Stomach (tissue), 9 donors: ENCODE measurements around the gene NLK. TPM values are rescaled to one million over a fixed set of nuclear protein-coding genes. Genes with fewer than 3 reads are reported as not detected.
"Not testable (repeated sequence)": the region's sequence is repeated elsewhere in the genome, so short reads cannot be mapped to it uniquely, and the experiment has no call there.

Experiments
- DNase-seq, 2 donors: peaks; one replicate each; pipeline versions ENCODE4 v3.0.0 to v3.0.0-alpha.2; 2013 to 2019
- H3K27ac ChIP-seq, 5 donors: fragments of 200-600 bp in 4 of 5; sonication (generic) in 4 of 5; one replicate each; pipeline ENCODE4 v1.5.1; 2013 to 2019; ENCODE audit warnings: mild to moderate bottlenecking in 1 of 5, moderate library complexity in 1 of 5
- H3K27me3 ChIP-seq, 3 donors: fragments of 200-600 bp; sonication (generic); one replicate each; pipeline ENCODE4 v1.5.1; 2017 to 2019; ENCODE audit warnings: mixed run types in 1 of 3
- H3K36me3 ChIP-seq, 4 donors: fragments of 200-600 bp; sonication (generic); 1 replicate in 3 of 4; 2 replicates in 1 of 4; pipeline ENCODE4 v1.5.1; 2016 to 2019
- H3K4me1 ChIP-seq, 4 donors: fragments of 200-600 bp; sonication (generic); one replicate each; pipeline ENCODE4 v1.5.1; 2016 to 2019
- H3K4me3 ChIP-seq, 4 donors: fragments of 200-600 bp; sonication (generic) in 3 of 4; one replicate each; pipeline ENCODE4 v1.5.1; 2016 to 2019; ENCODE audit warnings: mild to moderate bottlenecking in 1 of 4
- H3K9me3 ChIP-seq, 4 donors: fragments of 200-600 bp; sonication (generic); one replicate each; pipeline ENCODE4 v1.5.1; 2016 to 2019
- EP300 ChIP-seq: sonication (generic); formaldehyde crosslinking; IDR thresholded peaks from one replicate; pipeline ENCODE4 v1.6.1; 2017; ENCODE audit warnings: antibody characterized with exemption
- POLR2A ChIP-seq, 4 donors: fragments of 450-650 bp; IDR thresholded peaks; one replicate each; pipeline ENCODE4 v1.6.1; 2016; ENCODE audit warnings: antibody characterized with exemption in 4 of 4, control low read depth in 2 of 4, mild to moderate bottlenecking in 1 of 4, moderate library complexity in 1 of 4
- POLR2AphosphoS5 ChIP-seq, 3 donors: sonication (generic); formaldehyde crosslinking; IDR thresholded peaks; one replicate each; pipeline ENCODE4 v1.6.1; 2016; ENCODE audit warnings: antibody characterized with exemption in 3 of 3
- WGBS, 5 donors: extraction: QIAGEN DNeasy Blood & Tissue Kit in 3 of 5; methylation state at CpG; one replicate each; pipeline versions ENCODE4 v1.1.5 to v1.1.7; 2013 to 2018; 5-methylcytosine and 5-hydroxymethylcytosine counted together
- intact Hi-C: fragments of 100-400 bp; cut with DNase I; formaldehyde crosslinking; loops from one replicate; pipeline ENCODE4 v1.15.1; 2023; ENCODE audit warnings: low total_unique reads
- polyA plus RNA-seq, 3 donors: library from polyadenylated mRNA; stranded (reverse); fragments of 200-250 nt; gene quantifications; one replicate each; pipeline ENCODE4 v1.2.3, GENCODE V29; 2013
- small RNA-seq, 4 donors: library from RNA; depleted of rRNA; stranded (forward); fragments of <200 nt; gene quantifications; one replicate each; pipeline ENCODE3, GENCODE V24; 2016
- total RNA-seq, 5 donors: library from RNA; depleted of rRNA; stranded (reverse); fragments of >200 nt; gene quantifications; one replicate each; pipeline versions ENCODE4 v1.1.0 to v1.2.3, GENCODE V29; 2014 to 2016
- TF ChIP-seq, protein P1 (sequence below), 7 experiments: fragments of 450-650 bp in 4 of 7; fragments of 200-600 bp in 3 of 7; sonication (generic) in 3 of 7; IDR thresholded peaks; one replicate each; pipeline ENCODE4 v1.5.1; 2016 to 2019; ENCODE audit warnings: antibody characterized with exemption in 7 of 7, control low read depth in 2 of 7, mild to moderate bottlenecking in 1 of 7
- donor health status: healthy with polysubstance abuse.
- donor health status: Bipolar disorder and iron deficiency.
- donor health status: healthy.

NLK gene
- total and polyA plus RNA-seq, 8 donors, result 4.3 to 169 (median 14.7) TPM

DNA sequence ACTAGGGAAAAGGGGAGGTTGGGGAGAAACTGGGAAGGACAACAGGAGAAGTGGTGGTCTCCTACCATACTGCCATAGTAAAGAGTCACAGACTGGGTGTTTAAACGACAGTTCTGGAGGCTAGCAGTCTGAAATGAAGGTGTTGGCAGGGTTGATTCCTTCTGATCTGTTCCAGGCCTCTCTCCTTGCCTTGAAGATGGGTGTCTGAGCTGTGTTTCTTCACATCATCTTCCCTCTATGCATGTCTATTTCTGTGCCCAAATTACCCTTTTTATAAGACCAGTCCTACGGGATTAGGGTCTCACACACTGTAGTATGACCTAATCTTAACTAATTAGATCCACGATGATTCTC lies 196.8 kb downstream of the NLK start:
- Histone ChIP-seq H3K9me3 (no peaks in the 10 kb centered on the region), H3K4me1 (peaks cover 0 to 20% (median 9%) of the 10 kb centered on the region in 4 donors), H3K27ac (no peak overlapping the region), H3K36me3 (no peaks in the 10 kb centered on the region), H3K27me3 (no peaks in the 10 kb centered on the region), H3K4me3 (no peak overlapping the region)
- DNase-seq, result no peak
- 54 to 67% (median 58%) methylated on average over 3 of the region's 3 CpGs for WGBS, 5 donors
- TF ChIP-seq POLR2AphosphoS5 (IDR thresholded peaks at IDR 0.05), result no peak
- intact Hi-C loops, result no loop called here

DNA sequence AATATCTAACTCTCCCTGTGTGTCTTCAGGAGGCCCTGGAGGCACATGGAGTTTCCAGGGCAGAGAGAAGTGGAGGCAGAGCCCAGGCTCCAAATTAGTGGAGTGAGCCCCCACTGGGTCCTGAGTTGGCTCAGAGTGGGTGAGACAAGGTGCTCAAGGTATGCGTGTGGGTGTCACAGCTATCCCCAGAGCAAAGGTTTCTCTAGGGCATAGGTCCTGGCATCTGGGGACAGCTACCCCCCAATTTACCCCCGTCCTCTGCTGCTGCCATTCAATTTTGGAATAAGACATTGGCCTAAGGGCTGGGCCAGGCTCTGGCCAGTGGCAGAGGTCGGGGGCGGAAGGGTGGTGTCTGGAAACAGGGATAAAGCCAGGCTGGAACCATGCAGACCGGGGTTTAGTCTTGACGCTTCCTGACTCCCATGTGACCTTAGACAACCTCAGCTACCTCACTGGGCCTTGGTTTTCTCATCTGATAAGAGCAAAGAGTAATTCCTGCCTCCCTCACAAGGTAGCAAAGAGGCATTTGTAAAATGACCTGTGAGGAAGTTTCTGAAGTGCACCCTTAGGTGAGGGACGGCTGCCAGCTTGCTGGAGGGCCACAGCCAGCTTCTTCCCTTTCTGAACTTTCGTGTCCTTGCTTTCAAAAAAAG lies 198.3 kb downstream of the NLK start:
- Histone ChIP-seq H3K27ac (no peak overlapping the region), H3K9me3 (no peaks in the 10 kb centered on the region), H3K36me3 (no peaks in the 10 kb centered on the region), H3K27me3 (no peaks in the 10 kb centered on the region), H3K4me3 (no peak overlapping the region), H3K4me1 (peaks cover 0 to 5% (median 0%) of the 10 kb centered on the region in 4 donors)
- DNase-seq, result no peak
- WGBS, 5 donors, result 49 to 58% (median 56%) methylated on average over 6 to 8 of the region's 8 CpGs
- TF ChIP-seq, protein P1, sequence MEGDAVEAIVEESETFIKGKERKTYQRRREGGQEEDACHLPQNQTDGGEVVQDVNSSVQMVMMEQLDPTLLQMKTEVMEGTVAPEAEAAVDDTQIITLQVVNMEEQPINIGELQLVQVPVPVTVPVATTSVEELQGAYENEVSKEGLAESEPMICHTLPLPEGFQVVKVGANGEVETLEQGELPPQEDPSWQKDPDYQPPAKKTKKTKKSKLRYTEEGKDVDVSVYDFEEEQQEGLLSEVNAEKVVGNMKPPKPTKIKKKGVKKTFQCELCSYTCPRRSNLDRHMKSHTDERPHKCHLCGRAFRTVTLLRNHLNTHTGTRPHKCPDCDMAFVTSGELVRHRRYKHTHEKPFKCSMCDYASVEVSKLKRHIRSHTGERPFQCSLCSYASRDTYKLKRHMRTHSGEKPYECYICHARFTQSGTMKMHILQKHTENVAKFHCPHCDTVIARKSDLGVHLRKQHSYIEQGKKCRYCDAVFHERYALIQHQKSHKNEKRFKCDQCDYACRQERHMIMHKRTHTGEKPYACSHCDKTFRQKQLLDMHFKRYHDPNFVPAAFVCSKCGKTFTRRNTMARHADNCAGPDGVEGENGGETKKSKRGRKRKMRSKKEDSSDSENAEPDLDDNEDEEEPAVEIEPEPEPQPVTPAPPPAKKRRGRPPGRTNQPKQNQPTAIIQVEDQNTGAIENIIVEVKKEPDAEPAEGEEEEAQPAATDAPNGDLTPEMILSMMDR (IDR thresholded peaks at IDR 0.05), result no peak
- TF ChIP-seq POLR2AphosphoS5 (IDR thresholded peaks at IDR 0.05), result no peak
- TF ChIP-seq POLR2A (IDR thresholded peaks at IDR 0.05), result no peak
- intact Hi-C loops, result loop anchor here (10.0 kb wide), 1 partner anchor 346 kb away; the partner anchor contains the start of gene LYRM9

DNA sequence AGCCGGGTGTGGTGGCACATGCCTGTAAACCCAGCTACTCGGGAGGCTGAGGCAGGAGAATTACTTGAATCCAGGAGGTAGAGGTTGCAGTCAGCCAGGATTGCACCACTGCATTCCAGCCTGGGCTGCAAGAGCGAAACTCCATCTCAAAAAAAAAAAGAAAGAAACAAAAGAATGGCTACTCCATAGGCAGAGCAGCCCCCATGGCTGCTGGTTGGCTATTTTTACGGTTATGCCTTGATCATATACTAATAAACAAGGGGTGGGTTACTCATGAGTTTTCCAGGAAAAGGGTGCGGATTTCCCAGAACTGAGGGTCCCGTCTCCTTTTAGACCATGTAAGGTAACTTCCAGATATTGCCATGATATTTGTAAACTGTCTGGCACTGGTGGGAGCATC lies 200.3 kb downstream of the NLK start:
- no peak overlapping the region for H3K27ac ChIP-seq
- intact Hi-C loops, result loop anchor here (10.0 kb wide), 1 partner anchor 348 kb away; the partner anchor contains the start of gene LYRM9
- 87 to 91% (median 89%) methylated on average over 6 of the region's 6 CpGs for WGBS, 5 donors

DNA sequence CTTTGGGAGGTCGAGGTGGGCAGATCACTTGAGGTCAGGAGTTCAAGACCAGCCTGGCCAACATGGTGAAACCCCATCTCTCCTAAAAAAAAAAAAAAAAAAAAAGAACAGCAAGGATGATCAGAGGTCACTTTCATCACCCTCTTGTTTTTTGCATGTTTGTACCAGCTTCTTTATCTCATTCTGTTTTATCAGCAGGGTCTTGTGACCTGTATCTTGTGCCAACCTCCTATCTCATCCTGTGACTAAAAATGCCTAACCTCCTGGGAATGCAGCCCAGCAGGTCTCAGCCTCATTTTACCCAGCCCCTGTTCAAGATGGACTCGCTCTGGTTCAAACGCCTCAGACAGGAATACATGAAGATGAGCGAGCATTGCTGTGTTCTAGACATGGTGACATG lies 200.8 kb downstream of the NLK start:
- H3K27me3 ChIP-seq, H3K27ac ChIP-seq, H3K9me3 ChIP-seq, DNase-seq, H3K36me3 ChIP-seq, H3K4me1 ChIP-seq, H3K4me3 ChIP-seq: not testable (repeated sequence)
- intact Hi-C loops, result loop anchor here (10.0 kb wide), 1 partner anchor 348 kb away; the partner anchor contains the start of gene LYRM9
- 66 to 73% (median 69%) methylated on average over 4 of the region's 4 CpGs for WGBS, 5 donors

More for the DNA sequence above, 200.3 kb downstream of the NLK start:
- no peaks in the 10 kb centered on the region for H3K4me1 ChIP-seq
- no peaks in the 10 kb centered on the region for H3K36me3 ChIP-seq
- H3K9me3 ChIP-seq, result no peaks in the 10 kb centered on the region
- no peak for DNase-seq
- TF ChIP-seq POLR2AphosphoS5 (IDR thresholded peaks at IDR 0.05) (no peak), POLR2A (IDR thresholded peaks at IDR 0.05) (no peak), EP300 (no peak)
- TF ChIP-seq, protein P1 (IDR thresholded peaks at IDR 0.05), result no peak
- H3K4me3 ChIP-seq, result no peak overlapping the region
- no peaks in the 10 kb centered on the region for H3K27me3 ChIP-seq

DNA sequence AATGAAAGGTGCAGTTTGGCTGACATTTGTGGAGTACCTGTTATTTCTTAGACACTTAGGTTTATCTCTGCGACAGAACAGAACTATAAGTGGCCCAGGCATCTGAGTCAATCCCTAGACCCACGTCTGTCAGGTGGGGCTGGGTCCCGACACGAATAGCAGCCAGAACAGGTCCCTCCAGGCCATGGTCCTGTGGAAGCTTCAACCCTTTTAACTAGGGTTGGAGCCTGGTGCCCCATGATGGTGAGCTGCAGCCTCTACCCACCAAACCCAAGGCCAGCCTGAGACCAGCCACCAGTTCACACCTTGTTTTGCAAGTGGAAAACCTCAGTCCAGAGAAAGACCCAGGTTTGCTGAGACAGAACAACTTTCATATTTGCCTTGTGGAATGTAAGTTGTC lies 202.0 kb downstream of the NLK start:
- DNase-seq, result no peak
- Histone ChIP-seq H3K36me3 (no peaks in the 10 kb centered on the region), H3K4me1 (no peaks in the 10 kb centered on the region), H3K27me3 (no peaks in the 10 kb centered on the region), H3K4me3 (no peak overlapping the region), H3K27ac (no peak overlapping the region), H3K9me3 (no peaks in the 10 kb centered on the region)
- intact Hi-C loops, result loop anchor here (10.0 kb wide), 1 partner anchor 350 kb away; the partner anchor contains the start of gene LYRM9
- 81 to 96% (median 89%) methylated on average over 4 of the region's 4 CpGs for WGBS, 5 donors
- TF ChIP-seq POLR2A (IDR thresholded peaks at IDR 0.05), result no peak
- TF ChIP-seq, protein P1 (IDR thresholded peaks at IDR 0.05), result no peak
- no peak for TF ChIP-seq EP300
- TF ChIP-seq POLR2AphosphoS5 (IDR thresholded peaks at IDR 0.05), result no peak

Small RNA genes within 50 kb of the gene (small RNA-seq; reads per million reads assigned to genes)
- gene RF00006 (0 reads per million in 4 donors), gene RF00156 (0 reads per million in 4 donors), gene RF00601 (0 reads per million in 4 donors), gene RPS29P22 (0 reads per million in 4 donors)

Other genes starting within 250 kb of the NLK start
- under 1 TPM in 2 of 5 donors, not detected in 3; 0.18 to 0.87 TPM for gene NOS2, start 242.1 kb upstream of the NLK start, total RNA-seq
- gene NOS2, start 242.1 kb upstream of the NLK start, polyA plus RNA-seq, result under 1 TPM in 1 of 3 donors, not detected in 2; 0.20 TPM
- 10 to 100 TPM in 3 of 5 donors, 1 to 10 TPM in 1, under 1 TPM in 1; 0.58 to 20.3 (median 11.6) TPM for gene LYRM9, start 149.3 kb upstream of the NLK start, total RNA-seq
- 10 to 100 TPM in 2 of 3 donors, 1 to 10 TPM in 1; 8.6 to 12.5 (median 11.5) TPM for gene LYRM9, start 149.3 kb upstream of the NLK start, polyA plus RNA-seq